Measurements from ENCODE around the gene ARHGEF11.

DNA sequence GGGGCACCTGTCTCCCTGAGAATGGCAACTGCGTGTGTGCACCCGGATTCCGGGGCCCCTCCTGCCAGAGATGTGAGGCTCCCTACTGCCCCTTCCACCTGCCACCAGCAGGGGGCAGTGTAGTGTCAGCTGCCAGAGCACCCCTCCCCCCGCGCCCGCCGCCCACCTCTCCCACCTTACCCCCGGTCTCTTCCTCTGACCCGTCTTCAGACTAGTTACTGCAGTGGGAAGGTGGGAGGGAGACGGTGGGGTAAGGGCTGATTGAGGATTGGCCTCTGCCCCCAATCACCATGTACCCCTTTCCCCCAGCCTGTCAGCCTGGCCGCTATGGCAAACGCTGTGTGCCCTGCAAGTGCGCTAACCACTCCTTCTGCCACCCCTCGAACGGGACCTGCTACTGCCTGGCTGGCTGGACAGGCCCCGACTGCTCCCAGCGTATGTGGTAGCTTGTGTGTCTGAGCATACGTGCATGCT, 135.2 kb downstream of the ARHGEF11 start:
- TF ChIP-seq, protein P1, sequence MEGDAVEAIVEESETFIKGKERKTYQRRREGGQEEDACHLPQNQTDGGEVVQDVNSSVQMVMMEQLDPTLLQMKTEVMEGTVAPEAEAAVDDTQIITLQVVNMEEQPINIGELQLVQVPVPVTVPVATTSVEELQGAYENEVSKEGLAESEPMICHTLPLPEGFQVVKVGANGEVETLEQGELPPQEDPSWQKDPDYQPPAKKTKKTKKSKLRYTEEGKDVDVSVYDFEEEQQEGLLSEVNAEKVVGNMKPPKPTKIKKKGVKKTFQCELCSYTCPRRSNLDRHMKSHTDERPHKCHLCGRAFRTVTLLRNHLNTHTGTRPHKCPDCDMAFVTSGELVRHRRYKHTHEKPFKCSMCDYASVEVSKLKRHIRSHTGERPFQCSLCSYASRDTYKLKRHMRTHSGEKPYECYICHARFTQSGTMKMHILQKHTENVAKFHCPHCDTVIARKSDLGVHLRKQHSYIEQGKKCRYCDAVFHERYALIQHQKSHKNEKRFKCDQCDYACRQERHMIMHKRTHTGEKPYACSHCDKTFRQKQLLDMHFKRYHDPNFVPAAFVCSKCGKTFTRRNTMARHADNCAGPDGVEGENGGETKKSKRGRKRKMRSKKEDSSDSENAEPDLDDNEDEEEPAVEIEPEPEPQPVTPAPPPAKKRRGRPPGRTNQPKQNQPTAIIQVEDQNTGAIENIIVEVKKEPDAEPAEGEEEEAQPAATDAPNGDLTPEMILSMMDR (conservative IDR thresholded peaks at IDR 0.05; ENCODE audit: low read depth, low read length): peak; percentile 94
- no peak for TF ChIP-seq EZH2 (IDR thresholded peaks at IDR 0.05; ENCODE audit: borderline replicate concordance, low read depth, low read length, poor library complexity, severe bottlenecking)
